HG03460 (cell line): Measurements from ENCODE around the gene AGBL1.

Source experiments
- ATAC-seq: cut with Tn5 transposase; IDR thresholded peaks from one replicate; pipeline ENCODE4 v1.9.1; 2021; ENCODE audit not compliant: unreplicated experiment

The AGBL1 gene

GRCh38 chr15:86162641-86163040 is 83.0 kb downstream of the AGBL1 start:
- ATAC-seq: no peak

- ATAC-seq: no peak
Observed at GRCh38 chr15:86163816-86164215, 84.1 kb downstream of the AGBL1 start.

GRCh38 chr15:86164232-86164898 is 84.7 kb downstream of the AGBL1 start:
- no peak for ATAC-seq

- no peak for ATAC-seq
Observed at GRCh38 chr15:86165265-86166211, 85.9 kb downstream of the AGBL1 start.

- no peak for ATAC-seq
Observed at GRCh38 chr15:86167841-86168240, 88.2 kb downstream of the AGBL1 start.

GRCh38 chr15:86178845-86179244 is 99.2 kb downstream of the AGBL1 start:
- ATAC-seq: no peak

- ATAC-seq: no peak
Observed at GRCh38 chr15:86183596-86184491, 104.2 kb downstream of the AGBL1 start.

GRCh38 chr15:86193716-86194380 is 114.2 kb downstream of the AGBL1 start:
- ATAC-seq: no peak

GRCh38 chr15:86197770-86198169 is 118.1 kb downstream of the AGBL1 start:
- ATAC-seq: no peak

- ATAC-seq: no peak
Observed at GRCh38 chr15:86199467-86200145, 119.9 kb downstream of the AGBL1 start.

GRCh38 chr15:86201313-86202008 is 121.8 kb downstream of the AGBL1 start:
- ATAC-seq: no peak

GRCh38 chr15:86203462-86203861 is 123.8 kb downstream of the AGBL1 start:
- ATAC-seq: no peak

GRCh38 chr15:86205096-86205495 is 125.4 kb downstream of the AGBL1 start:
- no peak for ATAC-seq

GRCh38 chr15:86213420-86213819 is 133.7 kb downstream of the AGBL1 start:
- no peak for ATAC-seq

GRCh38 chr15:86213888-86214287 is 134.2 kb downstream of the AGBL1 start:
- ATAC-seq: no peak

- ATAC-seq: no peak
Observed at GRCh38 chr15:86221119-86221518, 141.4 kb downstream of the AGBL1 start.

GRCh38 chr15:86229306-86229705 is 149.6 kb downstream of the AGBL1 start:
- no peak for ATAC-seq

- ATAC-seq: no peak
Observed at GRCh38 chr15:86229936-86230335, 150.3 kb downstream of the AGBL1 start.
